GM18511 (cell line): ENCODE results near the gene ARL16.

ENCODE experiments used
- ATAC-seq: cut with Tn5 transposase; IDR thresholded peaks from one replicate; pipeline ENCODE4 v1.9.1; 2021; ENCODE audit warnings: mild to moderate bottlenecking, moderate library complexity; ENCODE audit not compliant: unreplicated experiment

The ARL16 gene

DNA sequence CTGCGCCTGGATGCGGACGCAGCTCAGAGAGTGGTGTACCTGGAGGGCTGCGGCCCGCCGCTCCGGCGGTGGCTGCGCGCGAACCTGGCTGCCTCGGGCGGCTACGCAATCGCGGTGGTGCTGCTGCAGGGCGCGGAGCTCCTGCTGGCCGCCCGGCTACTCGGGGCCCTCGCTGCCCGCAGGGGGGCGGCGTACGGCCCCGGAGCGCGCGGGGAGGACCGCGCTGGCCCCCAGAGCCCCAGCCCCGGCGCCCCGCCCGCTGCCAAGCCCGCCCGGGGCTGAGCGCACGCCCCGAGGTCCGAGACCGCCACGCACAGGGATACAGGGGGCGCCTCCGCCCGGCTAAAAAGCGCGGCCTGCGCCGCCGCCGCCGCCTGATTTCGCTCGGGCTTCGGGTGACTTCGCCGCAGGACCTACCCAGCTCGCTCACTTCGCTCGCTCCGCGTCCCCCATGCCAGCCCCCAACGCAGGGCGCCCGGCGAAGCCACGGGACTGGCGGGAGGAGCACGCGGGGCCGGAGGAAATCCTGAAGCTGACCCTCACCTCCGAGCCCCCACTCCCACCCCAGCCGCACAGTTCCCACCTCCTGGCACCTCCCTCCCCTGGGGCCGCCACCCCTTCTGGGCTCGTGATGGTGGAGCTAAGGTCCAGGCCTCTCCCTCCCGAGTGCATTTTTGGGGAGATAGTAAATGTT lies 35.4 kb downstream of the ARL16 start:
- ATAC-seq = no peak

DNA sequence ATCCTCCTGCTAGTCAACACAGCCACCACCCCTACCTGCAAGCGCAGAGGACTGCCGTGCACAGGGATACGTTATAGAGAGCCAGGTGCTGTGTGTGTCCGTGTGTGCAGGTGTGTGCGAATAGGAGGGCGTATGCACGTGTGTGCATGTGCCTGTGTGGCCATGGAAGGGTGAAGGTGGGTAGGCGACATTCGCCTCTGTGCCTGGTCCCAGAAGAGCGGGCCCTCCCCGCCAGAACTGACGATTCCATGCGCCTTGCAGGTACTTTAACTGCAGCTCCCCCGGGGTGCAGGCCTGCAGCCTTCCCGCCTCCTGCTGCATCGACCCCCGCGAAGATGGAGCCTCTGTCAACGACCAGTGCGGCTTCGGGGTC lies 36.0 kb downstream of the ARL16 start:
- ATAC-seq = no peak

DNA sequence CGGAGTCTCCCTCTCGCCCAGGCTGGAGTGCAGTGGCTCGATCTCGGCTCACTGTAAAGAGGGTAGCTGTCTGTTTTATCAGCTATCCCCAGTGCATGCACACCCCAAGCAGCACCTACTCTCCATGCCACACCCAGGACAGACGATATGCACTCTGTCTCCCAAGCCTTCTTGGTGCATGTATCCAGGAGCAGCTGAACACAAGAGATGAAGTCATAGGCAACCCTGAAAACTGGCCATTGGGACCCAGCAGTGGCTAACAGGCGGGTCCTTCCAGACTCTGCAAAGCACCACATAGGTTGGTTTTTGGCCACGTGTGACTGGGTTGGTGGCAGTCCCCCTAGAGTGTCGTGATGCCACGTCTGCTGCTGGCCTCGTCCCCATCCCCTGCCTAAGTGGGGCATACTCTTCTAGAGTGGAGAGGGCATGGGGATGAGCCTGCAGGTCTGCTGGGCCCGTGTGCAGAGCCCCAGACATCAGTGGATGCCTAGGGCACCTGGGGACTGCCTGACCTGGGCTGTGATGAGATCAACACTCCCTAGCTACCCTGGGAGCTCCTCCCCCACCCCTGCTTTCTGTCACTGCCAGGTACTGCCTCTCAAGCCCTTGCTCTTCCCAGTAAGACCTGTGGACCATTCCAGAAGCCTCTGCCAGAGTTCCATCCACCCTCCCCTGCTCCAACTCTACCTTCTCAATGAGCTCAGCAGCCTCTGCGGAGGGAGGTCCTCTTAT lies 36.6 kb downstream of the ARL16 start:
- ATAC-seq = no peak

DNA sequence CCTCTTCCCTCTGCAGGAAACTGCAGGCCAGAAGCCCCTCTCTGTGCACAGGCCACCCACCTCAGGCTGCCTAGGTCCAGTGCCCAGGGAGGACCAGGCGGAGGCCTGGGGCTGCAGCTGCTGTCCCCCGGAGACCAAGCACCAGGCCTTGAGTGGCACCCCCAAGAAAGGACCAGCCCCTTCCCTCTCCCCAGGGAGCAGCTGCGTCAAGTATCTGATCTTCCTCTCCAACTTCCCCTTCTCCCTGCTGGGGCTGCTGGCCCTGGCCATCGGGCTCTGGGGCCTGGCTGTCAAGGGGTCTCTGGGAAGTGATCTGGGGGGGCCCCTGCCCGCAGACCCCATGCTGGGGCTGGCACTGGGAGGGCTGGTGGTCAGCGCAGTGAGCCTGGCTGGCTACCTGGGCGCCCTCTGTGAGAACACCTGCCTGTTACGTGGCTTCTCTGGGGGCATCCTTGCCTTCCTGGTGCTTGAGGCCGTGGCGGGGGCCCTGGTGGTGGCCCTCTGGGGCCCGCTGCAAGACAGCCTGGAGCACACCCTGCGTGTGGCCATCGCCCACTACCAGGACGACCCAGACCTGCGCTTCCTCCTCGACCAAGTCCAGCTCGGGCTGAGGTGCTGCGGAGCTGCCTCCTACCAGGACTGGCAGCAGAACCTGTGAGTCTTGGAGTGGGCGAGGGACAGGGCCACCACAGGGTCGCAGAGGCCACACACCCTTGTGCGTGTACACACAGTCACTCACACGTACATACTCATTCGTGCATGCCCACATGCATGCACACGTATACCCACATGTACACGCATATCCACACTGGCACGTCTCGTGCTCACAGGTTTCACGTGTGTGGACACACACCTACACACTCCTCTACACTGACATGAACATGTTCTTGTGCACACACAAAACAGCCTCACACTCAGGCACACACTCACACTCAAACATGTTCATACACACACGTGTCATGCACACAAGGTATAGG lies 38.3 kb downstream of the ARL16 start:
- no peak for ATAC-seq

DNA sequence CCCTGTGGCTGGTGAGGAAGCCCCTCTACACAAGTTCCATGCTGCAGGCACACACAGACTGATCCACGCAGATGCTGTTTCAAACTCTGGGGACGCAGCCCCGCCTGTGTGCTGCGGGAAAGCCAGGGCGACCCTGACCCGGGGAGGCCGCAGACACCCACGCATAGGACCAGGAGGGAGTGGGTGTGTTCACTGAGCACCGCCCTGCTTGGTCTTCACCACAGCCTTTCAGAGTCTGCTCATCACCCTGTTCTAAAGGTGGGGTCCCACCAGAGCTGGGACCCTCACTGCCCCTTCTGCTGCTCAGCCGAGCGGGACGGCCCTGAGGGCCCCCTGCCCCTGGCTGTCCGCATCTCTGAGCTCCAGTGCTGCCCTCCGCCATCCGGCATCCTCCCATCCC lies 39.1 kb downstream of the ARL16 start:
- no peak for ATAC-seq

DNA sequence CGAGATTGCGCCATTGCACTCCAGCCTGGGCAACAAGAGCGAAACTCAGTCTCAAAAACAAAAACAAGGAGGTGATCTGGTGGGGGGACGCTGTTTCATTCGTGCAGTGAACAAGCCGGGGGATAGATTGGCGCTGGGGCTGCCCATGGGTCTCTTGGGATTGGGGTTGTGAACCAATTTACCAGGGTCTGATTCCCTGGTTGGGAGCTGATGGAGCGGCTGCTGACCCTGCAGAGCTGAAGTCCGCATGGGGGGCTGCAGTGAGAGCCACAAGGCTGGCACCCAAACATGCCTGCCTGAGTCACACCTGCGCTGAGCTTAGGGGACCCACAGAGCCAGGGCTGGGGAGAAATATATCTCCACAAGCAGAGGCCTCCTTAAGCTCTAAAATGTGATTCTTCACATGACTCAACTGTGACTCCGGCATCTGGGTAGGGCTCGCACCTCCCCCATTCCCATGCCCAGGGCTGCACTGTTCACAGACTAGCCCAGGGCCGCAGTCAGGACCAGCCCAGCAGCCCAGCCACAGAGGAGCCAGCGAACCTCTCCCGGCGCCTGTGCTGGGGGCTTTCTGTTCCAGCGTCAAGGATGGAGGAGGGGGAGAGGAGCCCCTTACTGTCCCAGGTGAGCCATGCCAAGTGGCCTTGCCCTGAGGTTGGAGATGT lies 41.6 kb downstream of the ARL16 start:
- ATAC-seq = no peak

DNA sequence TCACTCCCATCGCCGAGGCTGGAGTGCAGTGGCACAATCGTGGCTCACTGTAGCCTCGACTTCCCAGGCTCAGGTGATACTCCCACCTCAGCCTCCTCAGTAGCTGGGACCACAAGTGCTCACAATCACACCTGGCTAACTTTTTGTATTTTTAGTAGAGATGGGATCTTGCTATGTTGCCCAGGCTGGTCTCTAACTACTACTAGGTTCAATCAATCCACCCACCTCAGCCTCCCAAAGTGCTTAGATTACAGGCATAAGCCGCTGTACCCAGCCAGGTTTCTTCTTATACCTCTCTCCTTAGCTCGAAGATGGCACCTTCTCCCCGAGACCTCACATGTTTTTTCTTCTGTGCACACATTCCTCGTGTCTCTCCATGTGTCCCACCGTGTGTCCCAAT lies 43.6 kb downstream of the ARL16 start:
- no peak for ATAC-seq

DNA sequence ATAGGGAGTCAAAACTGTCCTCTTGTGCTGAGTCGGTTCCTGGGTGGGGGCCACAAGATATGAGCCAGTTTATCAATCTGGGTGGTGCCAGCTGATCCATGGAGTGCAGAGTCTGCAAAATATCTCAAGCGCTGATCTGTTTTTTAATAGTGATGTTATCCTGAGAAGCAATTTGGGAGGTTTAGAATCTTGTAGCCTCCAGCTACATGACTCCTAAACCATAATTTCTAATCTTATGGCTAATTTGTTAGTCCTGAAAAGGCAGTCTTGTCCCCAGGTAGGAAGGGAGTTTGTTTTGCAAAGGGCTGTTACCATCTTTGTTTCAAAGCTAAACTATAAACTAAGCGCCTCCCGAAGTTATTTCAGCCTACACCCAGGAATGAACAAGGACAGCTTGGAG lies 44.9 kb downstream of the ARL16 start:
- no peak for ATAC-seq

DNA sequence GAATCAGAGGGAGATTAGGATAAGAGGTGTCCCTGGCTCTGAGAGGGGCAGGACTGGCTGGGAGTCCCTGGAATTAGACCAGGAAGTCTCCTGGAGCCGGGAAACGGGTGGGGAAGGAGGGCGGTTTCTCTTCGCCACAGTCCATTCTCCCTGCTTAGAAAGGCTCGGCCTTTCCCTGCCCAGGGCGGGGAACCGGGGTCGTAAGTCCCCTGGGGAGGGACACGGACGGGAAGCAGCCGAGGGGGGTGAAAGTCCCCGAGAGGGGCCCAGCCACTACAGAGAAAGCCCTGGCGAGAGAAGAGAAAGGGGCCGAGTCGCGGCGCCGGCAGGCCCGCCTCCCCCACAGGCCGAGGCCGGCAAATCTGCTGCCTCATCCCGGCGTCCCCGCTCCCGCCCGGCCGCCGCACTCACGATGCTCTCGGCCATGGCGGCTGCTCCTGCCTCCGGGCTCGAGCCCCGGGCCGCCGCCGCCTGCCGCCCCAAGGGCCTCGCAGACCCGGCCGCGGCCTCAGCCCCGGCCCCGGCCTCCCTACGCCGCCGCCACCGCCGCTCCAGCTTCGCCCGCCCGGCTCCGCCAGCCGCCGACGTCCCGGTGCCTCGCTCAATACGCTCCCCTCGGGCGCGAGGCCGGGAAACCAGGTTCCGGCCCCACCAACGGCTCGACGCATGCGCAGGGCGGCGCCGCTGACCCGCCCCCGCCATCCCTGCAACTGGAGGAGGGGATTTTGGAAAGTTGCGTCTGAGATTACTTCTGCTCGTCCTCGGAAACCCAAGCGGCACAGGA lies 46.9 kb downstream of the ARL16 start, which contains the start of the genes NPLOC4 and TSPAN10:
TSS of gene NPLOC4 (minus strand) at position 608 of the 784 bp plus-strand sequence. CDS start at position 426, 182 bp downstream.
TSS of gene TSPAN10 (plus strand) at position 692 of the 784 bp plus-strand sequence. CDS start 5,217 bp downstream, outside the sequence.
- ATAC-seq = peak; percentile 76

DNA sequence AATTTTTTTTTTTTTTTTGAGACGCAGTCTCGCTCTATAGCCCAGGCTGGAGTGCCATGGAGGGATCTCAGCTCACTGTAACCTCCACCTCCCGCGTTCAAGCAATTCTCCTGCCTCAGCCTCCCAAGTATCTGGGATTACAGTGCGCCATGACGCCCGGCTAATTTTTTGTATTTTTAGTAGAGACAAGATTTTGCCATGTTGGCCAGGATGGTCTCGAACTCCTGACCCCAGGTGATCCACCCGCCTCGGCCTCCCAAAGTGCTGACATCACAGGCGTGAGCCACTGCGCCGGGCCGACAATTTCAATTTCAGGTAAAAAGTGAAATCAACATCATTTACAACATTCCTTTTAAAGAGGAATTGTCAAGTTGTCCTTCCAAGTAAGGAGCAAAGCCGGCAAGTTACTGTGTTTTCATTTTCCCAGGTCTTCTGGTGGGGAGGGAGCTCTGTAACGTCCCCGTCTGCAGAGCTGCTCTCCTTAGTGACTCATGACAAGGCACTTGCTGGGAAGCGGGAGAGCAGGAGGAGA lies 47.6 kb downstream of the ARL16 start:
- ATAC-seq = no peak

DNA sequence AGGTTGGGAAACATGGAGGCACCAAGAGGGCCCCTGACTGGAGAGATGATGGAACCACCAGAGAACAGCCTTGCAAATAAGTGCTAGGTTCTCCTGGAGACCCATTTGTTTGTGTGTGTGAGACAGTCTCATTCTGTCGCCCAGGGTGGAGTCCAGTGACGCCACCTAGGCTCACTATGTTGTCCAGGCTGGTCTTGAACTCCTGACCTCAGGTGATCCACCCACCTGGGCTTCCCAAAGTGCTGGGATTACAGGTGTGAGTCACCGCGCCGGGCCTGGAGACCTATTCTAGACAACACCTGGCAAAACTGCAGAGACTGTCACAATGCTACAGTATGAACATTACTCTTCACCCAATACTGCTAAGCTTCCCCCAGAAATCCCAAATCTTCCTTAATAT lies 48.2 kb downstream of the ARL16 start:
- no peak for ATAC-seq

DNA sequence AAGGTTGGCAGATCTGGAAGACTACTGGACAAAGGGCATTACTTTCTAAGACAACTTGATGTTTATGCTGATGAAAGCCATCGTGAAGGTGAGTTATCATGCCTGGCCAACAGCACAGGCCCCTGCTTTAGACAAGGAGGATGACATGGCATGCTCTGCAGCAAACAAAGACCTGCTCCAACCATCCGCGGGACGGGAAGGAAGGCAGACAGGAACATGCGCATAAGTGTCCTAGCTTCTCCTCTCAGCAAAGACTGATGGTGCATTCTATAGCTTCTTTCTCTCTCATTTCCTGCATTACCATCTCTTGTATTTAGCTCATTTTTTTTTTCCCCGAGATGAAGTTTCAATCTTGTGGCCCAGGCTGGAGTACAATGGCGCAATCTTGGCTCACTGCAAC lies 52.1 kb downstream of the ARL16 start:
- ATAC-seq = no peak
